B cell (primary cell): ENCODE measurements around the gene NAV2. TPM values are rescaled to one million over a fixed set of nuclear protein-coding genes. Genes with fewer than 3 reads are reported as not detected.

Experiments used
- ATAC-seq: fragments of 200-7000 bp; cut with Tn5 transposase; one replicate; pipeline ENCODE4 v1.10.0; 2021; ENCODE audit warnings: low read depth, mild to moderate bottlenecking, moderate number of reproducible peaks, moderate library complexity
- CTCF ChIA-PET: fragments of 350-600 bp; sonication (Branson Sonifier 250); formaldehyde crosslinking; loops from one replicate; lab custom pipeline; 2021; ENCODE audit warnings: antibody characterized with exemption, inconsistent platforms; lab: Charles Lee
- POLR2A ChIA-PET: fragments of 350-600 bp; sonication (Branson Sonifier 250); formaldehyde crosslinking; loops from one replicate; lab custom pipeline; 2021; ENCODE audit warnings: antibody characterized with exemption; lab: Charles Lee
- DNase-seq: peaks from one replicate; pipeline ENCODE4 v3.0.0; 2013
- H2AFZ ChIP-seq: 2 replicates; pipeline ENCODE4 v1.6.1; 2012; ENCODE audit warnings: mild to moderate bottlenecking, low read depth, low read length; ENCODE audit not compliant: insufficient read depth, poor library complexity, severe bottlenecking
- H3K27ac ChIP-seq, 2 donors: 1 replicate in 1 of 2; 2 replicates in 1 of 2; pipeline ENCODE4 v1.5.1; 2012 to 2013; ENCODE audit warnings: low read length in 2 of 2, mild to moderate bottlenecking in 2 of 2, moderate library complexity in 1 of 2
- H3K27me3 ChIP-seq, 4 experiments: fragments of 200-600 bp in 1 of 4; sonication (generic) in 1 of 4; replicated peaks in 1 of 4; 1 replicate in 2 of 4; 2 replicates in 2 of 4; pipeline versions ENCODE4 v1.6.1 to v1.7.0; 2013 to 2016; ENCODE audit warnings: low read length in 3 of 4, mild to moderate bottlenecking in 2 of 4, mixed read lengths in 1 of 4, moderate library complexity in 1 of 4; ENCODE audit not compliant: insufficient read depth in 4 of 4, control insufficient read depth in 3 of 4; ENCODE audit errors: control extremely low read depth in 1 of 4
- H3K36me3 ChIP-seq, 2 experiments: replicated peaks in 1 of 2; 1 replicate in 1 of 2; 2 replicates in 1 of 2; pipeline versions ENCODE4 v1.6.1 to v1.7.1; 2013; ENCODE audit warnings: low read length in 1 of 2; ENCODE audit not compliant: insufficient read depth in 2 of 2, control insufficient read depth in 1 of 2; ENCODE audit errors: control extremely low read depth in 1 of 2, extremely low read depth in 1 of 2
- H3K4me1 ChIP-seq, 2 donors: fragments of 200-600 bp in 1 of 2; sonication (generic) in 1 of 2; 1 replicate in 1 of 2; 2 replicates in 1 of 2; pipeline versions ENCODE4 v1.5.1 to v1.6.1; 2013 to 2017; ENCODE audit warnings: low read length in 2 of 2; ENCODE audit not compliant: control insufficient read depth in 2 of 2, insufficient read depth in 2 of 2
- H3K4me2 ChIP-seq: replicated peaks from 2 replicates; pipeline ENCODE3; 2012; ENCODE audit warnings: mild to moderate bottlenecking, low read depth, low read length; ENCODE audit not compliant: poor library complexity, severe bottlenecking
- H3K4me3 ChIP-seq, 5 experiments: fragments of 200-600 bp in 1 of 5; sonication (generic) in 1 of 5; 1 replicate in 3 of 5; 2 replicates in 2 of 5; pipeline versions ENCODE4 v1.5.1 to v1.7.0; 2011 to 2016; ENCODE audit warnings: low read length in 4 of 5, mild to moderate bottlenecking in 4 of 5, low read depth in 2 of 5, control low read depth in 1 of 5, moderate library complexity in 1 of 5; ENCODE audit not compliant: insufficient read depth in 1 of 5; ENCODE audit errors: control extremely low read depth in 1 of 5, extremely low read depth in 1 of 5
- H3K79me2 ChIP-seq: fragments of 200-600 bp; sonication (generic); one replicate; pipeline ENCODE4 v1.6.0; 2016; ENCODE audit warnings: low read length; ENCODE audit not compliant: control insufficient read depth, insufficient read depth
- H3K9ac ChIP-seq: fragments of 200-600 bp; sonication (generic); 2 replicates; pipeline ENCODE4 v1.6.1; 2017; ENCODE audit warnings: mild to moderate bottlenecking, low read length, moderate library complexity
- H3K9me3 ChIP-seq, 3 donors: one replicate each; pipeline versions ENCODE4 v1.6.1 to v1.7.1; 2013; ENCODE audit warnings: low read length in 2 of 3; ENCODE audit not compliant: control insufficient read depth in 2 of 3, insufficient read depth in 1 of 3; ENCODE audit errors: control extremely low read depth in 1 of 3
- H4K20me1 ChIP-seq: 2 replicates; pipeline ENCODE4 v1.6.0; 2012; ENCODE audit warnings: mild to moderate bottlenecking, low read length; ENCODE audit not compliant: insufficient read depth, control insufficient read depth, poor library complexity, severe bottlenecking
- H3K27ac Mint-ChIP-seq: one replicate; pipeline ENCODE4 v1.8.0; 2021; ENCODE audit warnings: mixed read lengths
- H3K27me3 Mint-ChIP-seq: one replicate; pipeline ENCODE4 v1.8.0; 2021; ENCODE audit warnings: mixed read lengths
- H3K4me1 Mint-ChIP-seq: one replicate; pipeline ENCODE4 v1.8.0; 2021; ENCODE audit warnings: mixed read lengths
- H3K4me3 Mint-ChIP-seq: one replicate; pipeline ENCODE4 v1.8.0; 2021; ENCODE audit warnings: mixed read lengths
- H3K9me3 Mint-ChIP-seq: one replicate; pipeline ENCODE4 v1.8.0; 2022; ENCODE audit warnings: mixed read lengths; ENCODE audit not compliant: insufficient read depth
- CTCF ChIP-seq: fragments of 200-600 bp; IDR thresholded peaks from one replicate; pipeline ENCODE4 v1.8.0; 2022; ENCODE audit warnings: antibody characterized with exemption, mild to moderate bottlenecking
- EZH2 ChIP-seq: IDR thresholded peaks from 2 replicates; pipeline ENCODE4 v1.6.1; 2012; ENCODE audit warnings: borderline replicate concordance, low read depth, mild to moderate bottlenecking, moderate library complexity, low read length; ENCODE audit not compliant: insufficient read depth, poor library complexity, severe bottlenecking
- WGBS: methylation state at CpG from one replicate; pipeline ENCODE4 v1.1.5; 2013; ENCODE audit warnings: missing lambda C conversion rate; ENCODE audit not compliant: insufficient coverage; 5-methylcytosine and 5-hydroxymethylcytosine counted together
- intact Hi-C: fragments of 100-400 bp; cut with micrococcal nuclease; formaldehyde crosslinking; loops from one replicate; pipeline ENCODE4 v1.10.0; 2022
- polyA plus RNA-seq: library from polyadenylated mRNA; depleted of rRNA; stranded (reverse); fragments of >200 nt; gene quantifications from 2 replicates; pipeline ENCODE4 v1.2.3, GENCODE V29; 2012
- total RNA-seq, 2 donors: library from RNA; stranded (reverse); fragments of 120-200 nt in 1 of 2; gene quantifications; 1 replicate in 1 of 2; 2 replicates in 1 of 2; pipeline versions ENCODE4 v1.2.3 to v1.2.4, GENCODE V29; 2013 to 2022

The NAV2 gene
- total and polyA plus RNA-seq, 2 donors (not counting 1 experiment from before 2014, with no cell fraction given): 0.82 to 22.2 TPM

GRCh38 chr11:20033806-20034205, 321.2 kb downstream of the NAV2 start:
- POLR2A ChIA-PET: no interaction called here
- Histone ChIP-seq H4K20me1 (no peaks in the 10 kb centered on the region), H2AFZ (no peak overlapping the region), H3K79me2 (no peaks in the 10 kb centered on the region), H3K4me2 (no peak overlapping the region), H3K36me3 (no peaks in the 10 kb centered on the region), H3K27ac (no peak overlapping the region), H3K4me3 (no peak overlapping the region), H3K4me1 (no peaks in the 10 kb centered on the region), H3K9ac (no peak overlapping the region), H3K27me3 (no peaks in the 10 kb centered on the region), H3K9me3 (no peaks in the 10 kb centered on the region)
- DNase-seq (no peak), ATAC-seq (no peak)
- CTCF ChIA-PET: no interaction called here
- Mint-ChIP-seq H3K4me3 (no peak overlapping the region), H3K9me3 (no peaks in the 10 kb centered on the region), H3K27ac (no peak overlapping the region), H3K4me1 (no peaks in the 10 kb centered on the region), H3K27me3 (peaks cover 40% of the 10 kb centered on the region)
- no peak for TF ChIP-seq EZH2
- TF ChIP-seq CTCF: no peak
- 94% methylated on average over 2 of the region's 5 CpGs for WGBS
- intact Hi-C loops: no loop called here

GRCh38 chr11:20034941-20035340, 322.3 kb downstream of the NAV2 start:
- Histone ChIP-seq H3K79me2 (no peaks in the 10 kb centered on the region), H3K4me2 (no peak overlapping the region), H3K9ac (no peak overlapping the region), H3K9me3 (no peaks in the 10 kb centered on the region), H3K27me3 (no peaks in the 10 kb centered on the region), H3K4me3 (no peak overlapping the region), H2AFZ (no peak overlapping the region), H3K4me1 (no peaks in the 10 kb centered on the region), H3K36me3 (no peaks in the 10 kb centered on the region), H3K27ac (no peak overlapping the region), H4K20me1 (no peaks in the 10 kb centered on the region)
- no peak for ATAC-seq
- intact Hi-C loops: no loop called here
- 86% methylated on average over 5 of the region's 5 CpGs for WGBS
- peaks cover 48% of the 10 kb centered on the region for H3K27me3 Mint-ChIP-seq
- ChIA-PET POLR2A (no interaction called here), CTCF (no interaction called here)
- TF ChIP-seq EZH2 (no peak), CTCF (no peak)
- no peaks in the 10 kb centered on the region for H3K4me1 Mint-ChIP-seq
- no peak overlapping the region for H3K27ac Mint-ChIP-seq
- H3K9me3 Mint-ChIP-seq: no peaks in the 10 kb centered on the region
- DNase-seq: no peak
- no peak overlapping the region for H3K4me3 Mint-ChIP-seq
